HL-60 (cell line): Measurements from ENCODE around the gene SLC25A47.
A peak's percentile ranks its signal among the peaks of the same experiment; 100 is the strongest.

Experiments used
- DNase-seq, 2 experiments: peaks; one replicate each; pipeline ENCODE4 v3.0.0-alpha.2; 2010 to 2020; ENCODE audit warnings: low read depth in 1 of 2, low spot score in 1 of 2
- H3K27ac ChIP-seq: fragments of 250-450 bp; sonication (Bioruptor Pico); replicated peaks from 2 replicates; pipeline ENCODE4 v1.5.1; 2020; ENCODE audit warnings: mild to moderate bottlenecking, moderate library complexity
- H3K27me3 ChIP-seq: fragments of 250-450 bp; sonication (Bioruptor Pico); 2 replicates; pipeline ENCODE4 v1.5.1; 2021; ENCODE audit warnings: mild to moderate bottlenecking, moderate library complexity; ENCODE audit not compliant: insufficient read depth, poor library complexity, severe bottlenecking
- H3K4me3 ChIP-seq: replicated peaks from 2 replicates; pipeline ENCODE4 v1.5.1; 2011; ENCODE audit warnings: mild to moderate bottlenecking, control low read depth, low read length; ENCODE audit not compliant: insufficient read depth
- GABPA ChIP-seq: IDR thresholded peaks from 2 replicates; pipeline ENCODE4 v1.6.1; 2012; ENCODE audit warnings: low read depth
- POLR2AphosphoS5 ChIP-seq: IDR thresholded peaks from 2 replicates; pipeline ENCODE4 v1.6.1; 2012; ENCODE audit warnings: low read depth
- REST ChIP-seq: IDR thresholded peaks from 2 replicates; pipeline ENCODE4 v1.6.1; 2012; ENCODE audit warnings: low read depth; ENCODE audit not compliant: insufficient replicate concordance
- SPI1 ChIP-seq: IDR thresholded peaks from 2 replicates; pipeline ENCODE4 v1.6.1; 2012; ENCODE audit warnings: low read depth, mild to moderate bottlenecking, borderline replicate concordance
- TF ChIP-seq, protein P1 (sequence below): IDR thresholded peaks from one replicate; pipeline ENCODE4 v1.5.1; 2011; ENCODE audit warnings: low read length, control low read depth, inconsistent platforms; ENCODE audit not compliant: insufficient read depth

The SLC25A47 gene

DNA sequence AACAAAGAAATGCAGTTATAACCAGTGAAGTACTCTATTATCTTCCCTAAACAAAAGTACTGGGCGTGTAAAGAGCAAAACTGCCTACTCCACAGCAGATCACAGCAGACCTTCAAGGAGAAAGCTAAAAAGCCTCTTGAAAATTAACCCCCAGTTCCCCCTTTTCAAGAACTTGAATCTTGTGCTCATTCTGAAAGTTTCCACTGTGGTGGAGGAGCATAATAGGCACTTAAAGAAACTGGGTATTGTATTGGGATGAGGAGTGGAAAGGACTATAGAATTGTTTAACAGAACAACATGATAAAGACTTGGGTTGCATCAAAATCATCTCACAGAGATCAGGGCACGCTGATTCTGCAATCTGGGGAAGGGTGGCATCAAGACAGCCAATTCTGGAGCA lies 51.1 kb downstream of the SLC25A47 start:
- Histone ChIP-seq H3K4me3 (peak overlapping the region; percentile 91; the same call in 1 of the 2 replicates), H3K27ac (peak overlapping the region; percentile 89)

GRCh38 chr14:100374876-100375265 lies 51.7 kb downstream of the SLC25A47 start:
- TF ChIP-seq SPI1: no peak
- no peak for TF ChIP-seq GABPA
- TF ChIP-seq, protein P1, sequence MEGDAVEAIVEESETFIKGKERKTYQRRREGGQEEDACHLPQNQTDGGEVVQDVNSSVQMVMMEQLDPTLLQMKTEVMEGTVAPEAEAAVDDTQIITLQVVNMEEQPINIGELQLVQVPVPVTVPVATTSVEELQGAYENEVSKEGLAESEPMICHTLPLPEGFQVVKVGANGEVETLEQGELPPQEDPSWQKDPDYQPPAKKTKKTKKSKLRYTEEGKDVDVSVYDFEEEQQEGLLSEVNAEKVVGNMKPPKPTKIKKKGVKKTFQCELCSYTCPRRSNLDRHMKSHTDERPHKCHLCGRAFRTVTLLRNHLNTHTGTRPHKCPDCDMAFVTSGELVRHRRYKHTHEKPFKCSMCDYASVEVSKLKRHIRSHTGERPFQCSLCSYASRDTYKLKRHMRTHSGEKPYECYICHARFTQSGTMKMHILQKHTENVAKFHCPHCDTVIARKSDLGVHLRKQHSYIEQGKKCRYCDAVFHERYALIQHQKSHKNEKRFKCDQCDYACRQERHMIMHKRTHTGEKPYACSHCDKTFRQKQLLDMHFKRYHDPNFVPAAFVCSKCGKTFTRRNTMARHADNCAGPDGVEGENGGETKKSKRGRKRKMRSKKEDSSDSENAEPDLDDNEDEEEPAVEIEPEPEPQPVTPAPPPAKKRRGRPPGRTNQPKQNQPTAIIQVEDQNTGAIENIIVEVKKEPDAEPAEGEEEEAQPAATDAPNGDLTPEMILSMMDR: no peak
- no peak for TF ChIP-seq REST
- no peak for DNase-seq
- H3K27ac ChIP-seq: peak overlapping the region; percentile 89
- peak overlapping the region; percentile 91 for H3K4me3 ChIP-seq
- no peaks in the 10 kb centered on the region for H3K27me3 ChIP-seq

More for the DNA sequence above, 51.1 kb downstream of the SLC25A47 start:
- TF ChIP-seq REST: no peak
- no peak for TF ChIP-seq POLR2AphosphoS5
- TF ChIP-seq, protein P1: no peak
- no peak for TF ChIP-seq GABPA
- TF ChIP-seq SPI1: peak; percentile 20; the same call in 1 of the 2 replicates
- DNase-seq: peak in 1 of 2 experiments; percentile 15
- no peaks in the 10 kb centered on the region for H3K27me3 ChIP-seq

- TF ChIP-seq GABPA (no peak), REST (no peak), SPI1 (no peak), POLR2AphosphoS5 (no peak; the same call in 1 of the 2 replicates)
- TF ChIP-seq, protein P1: no peak
- peak in 1 of 2 experiments; percentile 65 for DNase-seq
- Histone ChIP-seq H3K27ac (peak overlapping the region; percentile 89), H3K27me3 (no peaks in the 10 kb centered on the region), H3K4me3 (peak overlapping the region; percentile 91)
Measured at GRCh38 chr14:100375266-100375962, 52.3 kb downstream of the SLC25A47 start.
